Sigmoid colon (tissue), 7 donors: ENCODE results near the gene SWAP70. TPM values are rescaled to one million over a fixed set of nuclear protein-coding genes. Genes with fewer than 3 reads are reported as not detected.

ENCODE experiments used
- DNase-seq: peaks from one replicate; pipeline ENCODE4 v3.0.0-alpha.2; 2019
- H3K27ac ChIP-seq, 4 donors: fragments of 200-600 bp; sonication (generic); one replicate each; pipeline ENCODE4 v1.5.1; 2016 to 2019; ENCODE audit warnings: mild to moderate bottlenecking in 1 of 4
- H3K27me3 ChIP-seq, 3 donors: fragments of 200-600 bp; sonication (generic); one replicate each; pipeline ENCODE4 v1.5.1; 2019; ENCODE audit warnings: mild to moderate bottlenecking in 1 of 3
- H3K36me3 ChIP-seq, 4 donors: fragments of 200-600 bp; sonication (generic); one replicate each; pipeline ENCODE4 v1.5.1; 2016 to 2019
- H3K4me1 ChIP-seq, 4 donors: fragments of 200-600 bp; sonication (generic); one replicate each; pipeline ENCODE4 v1.5.1; 2017 to 2019
- H3K4me3 ChIP-seq, 4 donors: fragments of 200-600 bp; sonication (generic); one replicate each; pipeline ENCODE4 v1.5.1; 2017 to 2019; ENCODE audit warnings: mild to moderate bottlenecking in 2 of 4, moderate library complexity in 1 of 4
- H3K9me3 ChIP-seq, 4 donors: fragments of 200-600 bp in 3 of 4; sonication (generic) in 3 of 4; one replicate each; pipeline versions ENCODE4 v1.5.1 to v1.6.1; 2013 to 2019
- EP300 ChIP-seq, 4 donors: sonication (generic); formaldehyde crosslinking; IDR thresholded peaks; one replicate each; pipeline ENCODE4 v1.6.1; 2017; ENCODE audit warnings: antibody characterized with exemption in 4 of 4
- POLR2A ChIP-seq, 2 donors: fragments of 450-650 bp; IDR thresholded peaks; one replicate each; pipeline ENCODE4 v1.6.1; 2016; ENCODE audit warnings: antibody characterized with exemption in 2 of 2, mild to moderate bottlenecking in 2 of 2, moderate library complexity in 2 of 2
- POLR2AphosphoS5 ChIP-seq, 4 donors: sonication (generic); formaldehyde crosslinking; IDR thresholded peaks; one replicate each; pipeline ENCODE4 v1.6.1; 2017; ENCODE audit warnings: antibody characterized with exemption in 4 of 4
- WGBS, 2 donors: extraction: QIAGEN DNeasy Blood & Tissue Kit; methylation state at CpG; one replicate each; pipeline ENCODE4 v1.1.7; 2013; 5-methylcytosine and 5-hydroxymethylcytosine counted together
- intact Hi-C: fragments of 100-400 bp; cut with DNase I; formaldehyde crosslinking; loops from one replicate; pipeline ENCODE4 v1.15.1; 2023
- polyA plus RNA-seq, 3 donors: library from polyadenylated mRNA; stranded (reverse); fragments of 200-250 nt; gene quantifications; one replicate each; pipeline ENCODE4 v1.2.3, GENCODE V29; 2013
- total RNA-seq, 4 donors: library from RNA; depleted of rRNA; stranded (reverse); fragments of >200 nt; gene quantifications; one replicate each; pipeline ENCODE4 v1.1.0, GENCODE V29; 2016
- TF ChIP-seq, protein P1 (sequence below), 4 experiments: fragments of 450-650 bp in 3 of 4; fragments of 200-600 bp in 1 of 4; IDR thresholded peaks; one replicate each; pipeline ENCODE4 v1.5.1; 2016 to 2019; ENCODE audit warnings: antibody characterized with exemption in 4 of 4, mild to moderate bottlenecking in 3 of 4, moderate library complexity in 2 of 4
- donor health status: healthy with polysubstance abuse.
- donor health status: Bipolar disorder and iron deficiency.
- donor health status: healthy.

Gene SWAP70
- total and polyA plus RNA-seq, 7 donors = 9.5 to 30.3 (median 22.1) TPM

DNA sequence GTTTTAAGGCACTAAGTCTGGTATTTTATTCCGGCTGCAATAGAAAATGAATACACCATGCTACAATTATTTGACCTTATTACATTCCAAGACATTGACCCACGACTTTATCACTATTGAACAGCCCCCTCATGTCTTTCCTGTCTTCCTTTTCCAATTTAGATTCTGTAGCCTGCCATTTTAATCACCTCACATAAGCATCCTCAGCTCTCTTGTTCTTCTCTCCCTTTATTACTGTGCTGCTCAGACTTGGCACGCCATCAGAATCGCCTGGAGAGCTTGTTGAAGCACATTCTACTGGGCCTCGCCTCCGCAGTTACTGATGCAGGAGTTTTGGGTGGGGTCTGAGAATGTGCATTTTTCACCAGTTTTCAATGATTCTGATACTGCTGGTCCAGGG lies 38.7 kb upstream of the SWAP70 start:
- H3K4me3 ChIP-seq = no peak overlapping the region
- intact Hi-C loops = no loop called here
- H3K36me3 ChIP-seq = no peaks in the 10 kb centered on the region
- 70 to 74% methylated on average over 6 of the region's 6 CpGs for WGBS, 2 donors
- no peaks in the 10 kb centered on the region for H3K4me1 ChIP-seq
- no peak for DNase-seq
- H3K9me3 ChIP-seq = no peaks in the 10 kb centered on the region
- no peak overlapping the region for H3K27ac ChIP-seq
- H3K27me3 ChIP-seq = no peaks in the 10 kb centered on the region
- TF ChIP-seq, protein P1, sequence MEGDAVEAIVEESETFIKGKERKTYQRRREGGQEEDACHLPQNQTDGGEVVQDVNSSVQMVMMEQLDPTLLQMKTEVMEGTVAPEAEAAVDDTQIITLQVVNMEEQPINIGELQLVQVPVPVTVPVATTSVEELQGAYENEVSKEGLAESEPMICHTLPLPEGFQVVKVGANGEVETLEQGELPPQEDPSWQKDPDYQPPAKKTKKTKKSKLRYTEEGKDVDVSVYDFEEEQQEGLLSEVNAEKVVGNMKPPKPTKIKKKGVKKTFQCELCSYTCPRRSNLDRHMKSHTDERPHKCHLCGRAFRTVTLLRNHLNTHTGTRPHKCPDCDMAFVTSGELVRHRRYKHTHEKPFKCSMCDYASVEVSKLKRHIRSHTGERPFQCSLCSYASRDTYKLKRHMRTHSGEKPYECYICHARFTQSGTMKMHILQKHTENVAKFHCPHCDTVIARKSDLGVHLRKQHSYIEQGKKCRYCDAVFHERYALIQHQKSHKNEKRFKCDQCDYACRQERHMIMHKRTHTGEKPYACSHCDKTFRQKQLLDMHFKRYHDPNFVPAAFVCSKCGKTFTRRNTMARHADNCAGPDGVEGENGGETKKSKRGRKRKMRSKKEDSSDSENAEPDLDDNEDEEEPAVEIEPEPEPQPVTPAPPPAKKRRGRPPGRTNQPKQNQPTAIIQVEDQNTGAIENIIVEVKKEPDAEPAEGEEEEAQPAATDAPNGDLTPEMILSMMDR (IDR thresholded peaks at IDR 0.05) = no peak
- TF ChIP-seq EP300 (IDR thresholded peaks at IDR 0.05) (no peak), POLR2AphosphoS5 (IDR thresholded peaks at IDR 0.05) (no peak), POLR2A (IDR thresholded peaks at IDR 0.05) (no peak)

DNA sequence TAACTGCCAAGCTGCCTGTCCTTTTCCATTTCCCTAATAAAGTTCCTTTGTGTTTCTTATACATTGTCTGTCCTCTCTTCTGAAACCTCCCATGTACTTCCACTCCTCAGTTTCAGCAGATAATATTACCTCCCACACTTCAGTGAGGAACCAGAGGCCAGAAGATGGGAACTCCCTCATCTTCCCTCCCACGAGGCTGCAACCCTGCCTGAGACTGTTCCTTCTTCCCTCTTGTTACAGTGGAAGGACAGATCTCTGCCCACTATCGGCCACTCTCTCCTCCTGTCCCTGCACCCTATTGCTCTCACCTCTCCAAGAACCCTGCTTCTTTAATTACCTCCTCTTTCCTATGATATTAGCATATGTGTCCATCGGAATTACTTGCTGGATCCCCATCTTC lies 38.1 kb upstream of the SWAP70 start:
- Histone ChIP-seq H3K27ac (no peak overlapping the region), H3K4me3 (no peak overlapping the region), H3K9me3 (no peaks in the 10 kb centered on the region), H3K27me3 (no peaks in the 10 kb centered on the region), H3K36me3 (no peaks in the 10 kb centered on the region), H3K4me1 (no peaks in the 10 kb centered on the region)
- WGBS, 2 donors = 73% methylated on average over 3 of the region's 3 CpGs
- no peak for DNase-seq
- TF ChIP-seq EP300 (IDR thresholded peaks at IDR 0.05) = no peak
- TF ChIP-seq POLR2A (IDR thresholded peaks at IDR 0.05) = no peak
- TF ChIP-seq, protein P1 (IDR thresholded peaks at IDR 0.05) = no peak
- TF ChIP-seq POLR2AphosphoS5 (IDR thresholded peaks at IDR 0.05) = no peak
- intact Hi-C loops = no loop called here

DNA sequence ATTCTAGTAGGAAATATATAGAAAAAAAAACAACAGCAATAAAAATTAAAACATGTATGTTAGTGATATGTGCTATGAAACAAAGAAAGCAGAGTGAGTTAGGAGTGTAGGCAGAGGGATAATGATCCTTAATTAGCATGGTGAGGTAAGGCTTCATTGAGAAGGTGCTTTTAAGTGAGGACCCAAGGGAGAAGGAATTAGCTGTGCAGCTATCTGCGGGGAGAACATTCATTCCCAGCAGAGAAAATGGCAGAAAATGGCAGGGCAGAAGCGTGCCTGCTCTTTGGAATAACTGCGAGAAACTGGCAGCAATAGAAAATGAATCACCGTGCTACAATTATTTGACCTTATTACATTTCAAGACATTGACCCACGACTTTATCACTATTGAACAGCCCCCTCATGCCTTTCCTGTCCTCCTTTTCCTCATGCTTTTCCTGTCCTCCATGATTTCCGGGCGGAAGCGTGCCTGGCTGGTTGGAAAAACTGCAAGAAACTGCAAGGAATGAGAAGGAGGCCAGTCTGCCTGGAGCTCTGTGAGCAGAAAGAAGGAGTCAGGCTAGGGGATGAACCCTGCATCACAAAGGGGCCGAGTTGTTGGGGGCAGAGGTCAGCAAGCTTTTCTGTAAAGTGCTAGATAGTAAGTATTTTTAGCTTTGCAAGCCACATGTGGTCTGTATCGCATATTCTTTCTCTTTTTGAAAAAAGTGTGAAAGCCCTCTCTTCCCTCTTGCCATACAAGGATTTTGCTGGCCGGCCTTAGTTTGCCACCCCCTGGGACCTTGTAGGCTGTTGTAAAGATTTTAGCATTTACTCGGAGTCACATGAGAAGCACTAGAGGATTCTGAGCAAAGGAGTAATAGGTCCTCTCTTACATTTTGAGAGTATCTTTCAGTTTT lies 37.1 kb upstream of the SWAP70 start:
- TF ChIP-seq POLR2A (IDR thresholded peaks at IDR 0.05) (no peak), EP300 (IDR thresholded peaks at IDR 0.05) (no peak), POLR2AphosphoS5 (IDR thresholded peaks at IDR 0.05) (no peak)
- TF ChIP-seq, protein P1 (IDR thresholded peaks at IDR 0.05) = no peak
- Histone ChIP-seq H3K36me3 (no peaks in the 10 kb centered on the region), H3K27me3 (no peaks in the 10 kb centered on the region), H3K4me3 (no peak overlapping the region), H3K9me3 (no peaks in the 10 kb centered on the region), H3K4me1 (no peaks in the 10 kb centered on the region), H3K27ac (peak overlapping the region in 1 of 4 donors; percentile 16)
- intact Hi-C loops = no loop called here
- DNase-seq = no peak
- 79 to 81% methylated on average over 12 of the region's 12 CpGs for WGBS, 2 donors

DNA sequence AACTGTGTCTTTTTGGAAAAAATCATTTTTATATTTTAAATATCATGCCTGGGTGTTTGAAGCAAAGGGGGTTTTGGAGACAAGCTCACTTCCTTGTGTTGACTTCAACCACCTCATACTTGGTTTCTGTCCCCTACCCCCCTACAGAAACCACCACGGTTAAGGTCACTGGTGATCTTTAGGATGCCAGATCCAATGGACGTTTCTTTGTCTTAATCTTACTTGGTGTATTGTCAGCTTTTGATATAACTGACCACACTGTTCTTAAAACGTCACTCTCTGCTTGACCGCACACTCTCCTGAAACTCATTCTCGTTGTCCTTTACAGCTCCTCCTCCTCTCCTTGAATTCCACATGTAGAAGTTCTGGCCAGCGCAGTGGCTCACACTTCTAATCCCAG lies 34.8 kb upstream of the SWAP70 start:
- Histone ChIP-seq H3K4me1 (no peaks in the 10 kb centered on the region), H3K27me3 (no peaks in the 10 kb centered on the region), H3K36me3 (no peaks in the 10 kb centered on the region), H3K9me3 (no peaks in the 10 kb centered on the region), H3K27ac (no peak overlapping the region), H3K4me3 (no peak overlapping the region)
- intact Hi-C loops = no loop called here
- TF ChIP-seq POLR2A (IDR thresholded peaks at IDR 0.05) = no peak
- TF ChIP-seq, protein P1 (IDR thresholded peaks at IDR 0.05) = no peak
- TF ChIP-seq POLR2AphosphoS5 (IDR thresholded peaks at IDR 0.05) = no peak
- no peak for TF ChIP-seq EP300 (IDR thresholded peaks at IDR 0.05)
- 92 to 94% methylated on average over 6 of the region's 6 CpGs for WGBS, 2 donors
- DNase-seq = no peak
